Measurements from ENCODE around the gene MAGIX. TPM values are rescaled to one million over a fixed set of nuclear protein-coding genes. Genes with fewer than 3 reads are reported as not detected.

The MAGIX gene
- total RNA-seq, 1 experiment from 2014 or later, result 1.8 TPM

DNA sequence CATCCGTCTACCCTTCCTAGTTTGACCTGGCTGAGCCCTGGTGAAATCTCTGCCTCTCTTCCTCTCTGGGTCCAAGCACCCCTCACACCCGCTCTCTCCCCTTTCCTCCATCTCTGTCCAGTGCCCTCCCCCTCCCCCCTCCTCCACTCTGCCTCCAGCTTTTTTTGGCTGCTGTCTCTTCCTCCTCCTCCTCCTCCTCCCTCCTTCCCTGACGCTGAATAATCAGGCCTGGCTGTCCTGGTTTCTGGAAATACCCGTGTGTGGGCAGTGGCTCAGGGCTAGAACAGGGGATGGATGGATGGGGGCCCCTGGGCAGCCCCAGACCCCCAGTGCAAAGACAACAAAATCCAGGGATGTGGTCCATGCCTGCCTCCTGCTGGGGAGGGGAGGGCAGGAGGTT is 42.2 kb downstream of the MAGIX start:
- DNase-seq (ENCODE audit: low spot score), result no peak

GRCh38 chrX:49205443-49205842 is 42.9 kb downstream of the MAGIX start:
- DNase-seq (ENCODE audit: low spot score), result no peak

DNA sequence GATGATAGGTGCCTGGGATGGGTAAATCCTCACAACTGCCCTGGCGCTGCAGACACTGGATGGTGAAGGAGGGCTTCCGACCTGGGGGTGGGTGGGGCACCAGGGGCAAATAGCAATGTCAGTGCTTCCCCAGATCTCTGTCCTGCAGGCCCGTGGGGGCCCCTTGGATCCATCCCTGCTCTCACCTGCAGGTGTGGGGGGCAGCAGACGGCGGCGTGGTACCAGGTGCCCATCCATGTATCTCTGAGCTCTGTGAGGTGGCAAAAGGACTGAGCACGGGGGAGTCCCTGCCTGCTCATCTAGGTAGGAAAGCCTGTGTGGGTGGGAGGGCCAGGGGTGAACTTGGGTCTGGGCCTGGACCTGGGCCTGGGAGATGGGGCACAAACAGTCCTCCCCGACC is 44.0 kb downstream of the MAGIX start:
- DNase-seq (ENCODE audit: low spot score), result no peak

GRCh38 chrX:49208399-49208798 is 45.8 kb downstream of the MAGIX start:
- no peak for DNase-seq (ENCODE audit: low spot score)

GRCh38 chrX:49209434-49210251 is 47.1 kb downstream of the MAGIX start:
- no peak for DNase-seq (ENCODE audit: low spot score)

- DNase-seq (ENCODE audit: low spot score), result no peak
Observed at GRCh38 chrX:49210406-49210805, 47.8 kb downstream of the MAGIX start.

DNA sequence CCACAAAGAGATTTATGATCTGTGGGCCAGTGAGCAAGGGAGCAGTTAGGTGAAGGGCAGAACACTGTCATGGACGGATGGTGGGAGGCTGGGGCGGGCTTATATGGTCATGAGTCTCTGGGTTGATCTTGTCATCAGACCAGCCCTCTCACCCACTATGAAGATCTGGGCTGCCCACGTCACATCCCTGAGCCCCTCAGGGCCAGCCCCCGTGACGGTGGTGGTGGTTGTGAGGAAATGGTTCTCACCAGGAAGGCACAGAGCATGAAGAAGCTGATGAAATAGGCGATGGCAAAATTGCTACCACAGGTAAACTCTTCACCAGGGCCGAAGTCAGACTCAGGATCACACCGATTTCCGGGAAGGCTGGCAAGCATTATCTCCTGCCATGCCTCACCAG is 48.5 kb downstream of the MAGIX start:
- DNase-seq (ENCODE audit: low spot score), result no peak

- DNase-seq (ENCODE audit: low spot score), result no peak
Observed at GRCh38 chrX:49212209-49212608, 49.7 kb downstream of the MAGIX start.

DNA sequence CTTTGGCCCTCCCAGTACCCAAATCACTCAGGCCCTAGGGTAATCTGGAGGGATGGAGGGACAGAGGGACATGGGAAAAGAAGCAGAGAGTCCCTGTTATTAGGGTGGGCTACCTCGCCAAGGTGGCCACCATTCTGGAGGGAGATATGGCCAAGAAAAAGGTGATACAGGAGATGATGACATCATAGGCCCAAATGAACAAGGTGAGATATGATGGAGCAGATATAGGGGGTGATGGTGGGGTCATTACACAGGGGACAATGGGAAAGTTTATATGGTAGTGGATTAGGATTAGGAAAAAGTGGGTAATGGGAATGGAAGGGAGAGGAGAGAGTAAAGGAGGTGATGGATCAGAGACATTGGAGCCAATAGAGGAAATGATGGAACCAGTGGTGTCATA is 50.3 kb downstream of the MAGIX start:
- no peak for DNase-seq (ENCODE audit: low spot score)

- DNase-seq (ENCODE audit: low spot score), result no peak
Observed at GRCh38 chrX:49214416-49214815, 51.9 kb downstream of the MAGIX start.

DNA sequence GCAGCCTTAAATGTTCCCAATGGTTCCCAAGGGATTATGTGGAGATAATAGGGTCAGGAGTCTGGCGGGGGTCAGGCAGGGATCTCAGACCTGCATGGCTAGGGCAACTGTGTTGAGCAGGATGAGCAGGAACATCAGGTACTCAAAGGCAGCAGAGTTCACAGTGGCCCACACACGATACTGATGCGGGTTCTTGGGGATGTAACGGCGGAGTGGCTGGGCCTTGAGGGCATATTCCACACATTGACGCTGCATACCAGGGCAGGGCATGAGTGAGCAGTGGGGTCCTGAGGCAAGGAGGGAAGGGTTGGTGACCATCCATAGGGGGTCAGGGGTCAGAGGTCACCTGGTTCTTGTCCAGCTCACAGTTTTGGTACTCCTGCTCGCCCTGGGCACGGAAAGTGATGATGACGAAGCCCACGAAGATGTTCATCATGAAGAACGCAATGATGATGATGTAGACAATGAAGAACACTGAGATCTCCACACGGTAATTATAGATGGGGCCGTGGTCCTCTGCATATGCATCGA is 52.5 kb downstream of the MAGIX start:
- DNase-seq (ENCODE audit: low spot score), result no peak

Other genes with a start within 250 kb of the MAGIX start
- 0.59 and 0.74 TPM in 2 replicates for gene PIM2, start 243.7 kb upstream of the MAGIX start, total RNA-seq (2014; rRNA removed; shearing (Covaris generic))
- gene OTUD5, start 205.2 kb upstream of the MAGIX start, total RNA-seq (2014; rRNA removed; shearing (Covaris generic)), result 26.4 and 31.5 TPM in 2 replicates
- gene KCND1, start 190.9 kb upstream of the MAGIX start, total RNA-seq (2014; rRNA removed; shearing (Covaris generic)), result 0.67 and 0.91 TPM in 2 replicates
- gene GRIPAP1, start 160.5 kb upstream of the MAGIX start, total RNA-seq (2014; rRNA removed; shearing (Covaris generic)), result 15.9 and 18.3 TPM in 2 replicates
- gene TFE3, start 119.4 kb upstream of the MAGIX start, total RNA-seq (2014; rRNA removed; shearing (Covaris generic)), result 49.8 and 64.1 TPM in 2 replicates
- 0.14 TPM in 1 of 2 replicates, not detected in the other for gene CCDC120, start 103.8 kb upstream of the MAGIX start, total RNA-seq (2014; rRNA removed; shearing (Covaris generic))
- gene PRAF2, start 88.8 kb upstream of the MAGIX start, total RNA-seq (2014; rRNA removed; shearing (Covaris generic)), result 11.7 and 12.6 TPM in 2 replicates
- gene WDR45, start 82.9 kb upstream of the MAGIX start, total RNA-seq (2014; rRNA removed; shearing (Covaris generic)), result 47.5 and 64.6 TPM in 2 replicates
- gene GPKOW, start 39.0 kb upstream of the MAGIX start, total RNA-seq (2014; rRNA removed; shearing (Covaris generic)), result 41.9 and 42.4 TPM in 2 replicates
- 70.3 and 80.8 TPM in 2 replicates for gene PLP2, start 9.1 kb downstream of the MAGIX start, total RNA-seq (2014; rRNA removed; shearing (Covaris generic))
- 2.8 and 2.9 TPM in 2 replicates for gene PRICKLE3, start 23.6 kb downstream of the MAGIX start, total RNA-seq (2014; rRNA removed; shearing (Covaris generic))
- 0.05 and 0.48 TPM in 2 replicates for gene SYP, start 37.4 kb downstream of the MAGIX start, total RNA-seq (2014; rRNA removed; shearing (Covaris generic))
- not detected in 2 replicates for gene CACNA1F, start 70.6 kb downstream of the MAGIX start, total RNA-seq (2014; rRNA removed; shearing (Covaris generic))
- 15.0 and 16.8 TPM in 2 replicates for gene CCDC22, start 72.7 kb downstream of the MAGIX start, total RNA-seq (2014; rRNA removed; shearing (Covaris generic))
- gene FOXP3, start 102.0 kb downstream of the MAGIX start, total RNA-seq (2014; rRNA removed; shearing (Covaris generic)), result not detected in 2 replicates
- 8.0 and 11.1 TPM in 2 replicates for gene PPP1R3F, start 107.0 kb downstream of the MAGIX start, total RNA-seq (2014; rRNA removed; shearing (Covaris generic))
- gene GAGE10, start 140.9 kb downstream of the MAGIX start, total RNA-seq (2014; rRNA removed; shearing (Covaris generic)), result not detected in 2 replicates
- not detected in 2 replicates for gene GAGE12J, start 159.3 kb downstream of the MAGIX start, total RNA-seq (2014; rRNA removed; shearing (Covaris generic))
- 6.7 TPM in 1 of 2 replicates, not detected in the other for gene GAGE13, start 168.8 kb downstream of the MAGIX start, total RNA-seq (2014; rRNA removed; shearing (Covaris generic))

All from A172 (cell line).